Ureter (tissue), 1 donor: ENCODE data around the gene TRUB2. TPM values are rescaled to one million over a fixed set of nuclear protein-coding genes. Genes with fewer than 3 reads are reported as not detected.

Source experiments
- DNase-seq: peaks from one replicate; pipeline ENCODE4 v3.0.0-alpha.2; 2020; ENCODE audit warnings: low spot score
- total RNA-seq: library from RNA; stranded (reverse); gene quantifications from one replicate; pipeline ENCODE4 v1.2.4, GENCODE V29; 2023
- donor health status: DM: yes; HTN: yes; CAD: no.

Gene TRUB2
- total RNA-seq, 1 donor from 2014 or later, result 32.7 TPM

- DNase-seq, result no peak
Observed at GRCh38 chr9:128271112-128271511, 51.1 kb downstream of the TRUB2 start.

DNA sequence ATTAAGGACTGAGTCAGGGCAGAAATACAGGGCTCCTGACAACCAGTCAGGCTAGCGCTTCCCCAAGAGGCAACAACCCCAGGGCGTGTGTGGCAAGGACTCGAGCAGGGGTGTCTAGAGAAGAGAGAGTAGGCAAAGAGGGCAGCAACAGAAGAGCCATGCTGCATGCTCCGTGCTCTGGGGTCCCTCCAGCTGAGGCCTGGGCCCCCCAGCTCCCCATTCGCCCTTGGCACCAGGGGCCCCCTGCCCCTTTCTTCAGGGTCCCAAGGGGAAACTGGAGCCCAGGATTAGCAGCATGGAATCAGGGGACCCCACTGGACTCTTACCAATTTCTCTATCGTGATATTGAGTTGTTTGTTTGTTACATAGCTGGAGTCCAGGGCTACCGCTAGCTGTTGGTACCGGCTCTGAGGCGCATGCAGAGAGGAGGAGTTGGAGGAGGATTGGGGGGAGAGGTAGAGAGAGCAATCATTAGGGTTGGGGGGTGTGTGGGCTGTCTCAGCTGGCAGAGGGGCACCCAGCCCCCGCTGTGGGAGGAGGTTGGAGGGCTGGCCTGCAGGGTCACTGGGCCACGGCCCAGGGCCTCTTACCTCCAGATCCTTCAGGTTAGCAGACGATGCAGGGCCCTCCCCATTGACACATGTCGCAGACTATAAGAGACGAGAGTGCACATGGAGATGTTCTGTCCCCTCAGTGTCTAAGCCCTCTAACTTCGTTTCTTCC is 55.2 kb downstream of the TRUB2 start:
- DNase-seq, result no peak

- no peak for DNase-seq
Observed at GRCh38 chr9:128265348-128265847, 56.8 kb downstream of the TRUB2 start.

- DNase-seq, result no peak
Observed at GRCh38 chr9:128262687-128263086, 59.6 kb downstream of the TRUB2 start.

- no peak for DNase-seq
Observed at GRCh38 chr9:128260340-128260739, 61.9 kb downstream of the TRUB2 start.

DNA sequence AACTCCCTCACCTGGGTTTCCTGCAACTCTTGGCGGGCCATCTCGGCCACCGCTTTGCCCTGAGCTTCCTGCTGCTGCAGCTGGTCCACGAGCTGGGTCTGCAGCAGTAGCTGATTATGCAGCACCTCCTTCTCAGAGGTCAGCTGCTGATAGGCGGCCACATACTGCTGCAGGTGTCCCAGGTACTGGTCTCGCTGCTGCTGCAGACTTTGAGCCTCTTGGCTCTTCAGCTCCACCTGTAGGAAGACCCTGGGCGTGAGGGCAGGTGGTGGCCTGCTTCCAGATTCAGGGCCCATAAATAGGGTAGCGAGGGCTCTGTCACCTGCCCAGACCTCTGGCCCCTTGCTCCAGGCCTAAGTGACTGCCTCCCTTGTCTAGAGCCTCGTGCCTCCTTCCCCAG is 63.1 kb downstream of the TRUB2 start:
- no peak for DNase-seq

DNA sequence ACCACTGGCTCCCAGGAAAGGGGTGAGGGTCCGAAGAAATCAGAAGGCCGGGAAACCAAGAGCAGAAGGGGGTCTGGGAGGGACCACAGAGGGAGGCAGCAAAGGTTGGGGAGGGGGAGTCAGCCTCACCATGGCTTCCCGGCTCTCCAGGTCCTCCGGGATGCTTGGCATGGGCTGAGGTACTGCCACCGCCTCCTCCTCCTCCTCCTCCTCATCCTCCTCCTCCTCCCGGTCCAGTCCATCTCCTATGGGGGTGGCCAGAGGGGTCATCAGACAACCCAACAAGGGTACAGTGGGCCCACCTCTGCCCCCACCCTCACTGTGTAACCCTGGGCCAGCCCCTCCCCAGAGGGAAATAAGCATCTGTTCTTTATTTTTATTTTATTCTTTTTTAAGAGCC is 63.9 kb downstream of the TRUB2 start:
- no peak for DNase-seq

GRCh38 chr9:128257907-128258306 is 64.3 kb downstream of the TRUB2 start:
- DNase-seq, result no peak

GRCh38 chr9:128257086-128257825 is 65.0 kb downstream of the TRUB2 start:
- DNase-seq, result no peak

Other genes with a start within 250 kb of the TRUB2 start
- 87.8 TPM for gene PTGES2, start 194.7 kb downstream of the TRUB2 start, total RNA-seq
- gene LCN2, start 173.0 kb downstream of the TRUB2 start, total RNA-seq, result 143 TPM
- 179 TPM for gene BBLN, start 162.2 kb downstream of the TRUB2 start, total RNA-seq
- 134 TPM for gene CIZ1, start 130.9 kb downstream of the TRUB2 start, total RNA-seq
- gene DNM1, start 119.1 kb downstream of the TRUB2 start, total RNA-seq, result 31.4 TPM
- 125 TPM for gene GOLGA2, start 46.4 kb downstream of the TRUB2 start, total RNA-seq
- gene SWI5, start 46.2 kb downstream of the TRUB2 start, total RNA-seq, result 21.9 TPM
- 91.8 TPM for gene COQ4, start 392 bp upstream of the TRUB2 start, total RNA-seq
- 37.1 TPM for gene SLC27A4, start 18.1 kb upstream of the TRUB2 start, total RNA-seq
- gene URM1, start 48.9 kb upstream of the TRUB2 start, total RNA-seq, result 57.7 TPM
- 51.3 TPM for gene CERCAM, start 98.4 kb upstream of the TRUB2 start, total RNA-seq
- gene ODF2, start 133.6 kb upstream of the TRUB2 start, total RNA-seq, result 24.0 TPM
- gene GLE1, start 182.3 kb upstream of the TRUB2 start, total RNA-seq, result 19.8 TPM
- gene SPTAN1, start 230.1 kb upstream of the TRUB2 start, total RNA-seq, result 398 TPM